ENCODE results near the gene FBXO30.

- TF ChIP-seq POLR2A (IDR thresholded peaks at IDR 0.05; ENCODE audit: low read depth, low read length) = no peak
- TF ChIP-seq SPI1 (IDR thresholded peaks at IDR 0.05; ENCODE audit: low read depth, low read length) = no peak
- TF ChIP-seq TAF1 (IDR thresholded peaks at IDR 0.05; ENCODE audit: low read depth, low read length) = no peak
- no peak for TF ChIP-seq POLR2AphosphoS5 (IDR thresholded peaks at IDR 0.05; ENCODE audit: low read depth, low read length)
- no peak for TF ChIP-seq PAX5 (IDR thresholded peaks at IDR 0.05; ENCODE audit: insufficient read depth, low read length, severe bottlenecking)
Observed at GRCh38 chr6:145848541-145848940, 33.9 kb upstream of the FBXO30 start.

All from GM12891 (cell line).